Measurements from ENCODE around the gene ZNF746.
A peak's percentile ranks its signal among the peaks of the same experiment; 100 is the strongest.
"Not testable (repeated sequence)": the region's sequence is repeated elsewhere in the genome, so short reads cannot be mapped to it uniquely, and the experiment has no call there.

Gene ZNF746

GRCh38 chr7:149497467-149498261, at the start of gene ZNF746:
Gene ZNF746 (minus strand): TSS chr7:149497809. CDS start chr7:149497536, 273 bp downstream.
- DNase-seq = peak; percentile 89

GRCh38 chr7:149547126-149547525, 49.5 kb upstream of the ZNF746 start:
- DNase-seq = no peak

DNA sequence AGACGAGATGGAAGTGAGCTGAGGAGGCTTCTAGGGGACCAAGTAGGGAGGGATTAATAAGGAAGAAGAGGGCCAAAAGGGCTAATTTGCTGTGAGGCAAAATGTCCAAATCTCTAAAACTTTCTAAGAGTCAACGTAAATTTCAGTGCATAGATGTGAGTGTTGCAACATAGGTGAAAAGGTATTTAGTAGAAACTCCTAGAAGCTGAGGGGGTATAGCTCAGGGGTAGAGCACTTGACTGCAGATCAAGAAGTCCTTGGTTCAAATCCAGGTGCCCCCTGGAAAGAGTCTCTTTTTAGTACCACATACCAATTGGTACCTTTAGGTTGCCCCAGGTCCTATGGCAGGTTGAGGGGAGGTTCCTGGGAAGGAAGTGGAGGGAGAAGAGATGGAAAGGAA, 48.7 kb upstream of the ZNF746 start:
- no peak for DNase-seq

- no peak for DNase-seq
Measured at GRCh38 chr7:149544028-149544427, 46.4 kb upstream of the ZNF746 start.

DNA sequence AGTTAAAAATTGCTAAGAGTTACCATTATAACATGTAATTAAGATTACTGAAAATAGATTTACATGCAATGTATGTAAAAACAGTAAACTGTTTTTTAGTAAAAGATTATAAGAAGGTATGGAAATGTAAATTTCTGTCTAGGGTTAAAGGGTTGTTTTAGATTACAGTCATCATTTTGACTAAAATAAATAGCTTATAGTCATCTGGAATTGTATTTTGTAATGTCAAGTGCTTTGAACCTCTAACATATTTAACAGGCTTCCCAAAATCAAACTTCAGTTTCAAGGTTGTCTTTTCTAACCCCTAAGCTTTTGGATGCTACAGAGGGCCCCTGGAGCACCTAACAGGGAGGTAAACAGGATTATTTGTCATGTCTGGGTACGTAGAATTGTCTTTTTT, 35.0 kb upstream of the ZNF746 start:
- DNase-seq = no peak

GRCh38 chr7:149529136-149529718, 31.6 kb upstream of the ZNF746 start:
- no peak for DNase-seq

- no peak for DNase-seq
Measured at GRCh38 chr7:149527414-149527813, 29.8 kb upstream of the ZNF746 start.

DNA sequence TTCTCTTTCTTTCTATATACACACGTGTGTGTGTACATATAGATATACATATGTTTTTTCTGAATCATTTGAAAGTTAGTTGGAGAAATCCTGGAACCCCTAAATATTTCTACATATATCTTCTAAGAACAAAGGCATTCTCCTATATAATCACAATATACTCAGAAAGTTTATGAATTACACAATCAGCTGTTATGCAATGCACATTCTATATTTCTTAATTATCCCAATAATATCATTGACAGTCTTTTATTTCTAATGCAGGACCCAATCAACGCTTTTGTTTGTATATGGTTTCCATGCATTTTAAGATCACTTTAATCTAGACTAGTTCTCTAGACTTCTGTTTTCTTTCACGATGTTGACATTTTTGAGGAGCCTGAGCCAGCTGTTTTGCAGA, 27.7 kb upstream of the ZNF746 start:
- DNase-seq = no peak

GRCh38 chr7:149524394-149524793, 26.8 kb upstream of the ZNF746 start:
- DNase-seq = no peak

DNA sequence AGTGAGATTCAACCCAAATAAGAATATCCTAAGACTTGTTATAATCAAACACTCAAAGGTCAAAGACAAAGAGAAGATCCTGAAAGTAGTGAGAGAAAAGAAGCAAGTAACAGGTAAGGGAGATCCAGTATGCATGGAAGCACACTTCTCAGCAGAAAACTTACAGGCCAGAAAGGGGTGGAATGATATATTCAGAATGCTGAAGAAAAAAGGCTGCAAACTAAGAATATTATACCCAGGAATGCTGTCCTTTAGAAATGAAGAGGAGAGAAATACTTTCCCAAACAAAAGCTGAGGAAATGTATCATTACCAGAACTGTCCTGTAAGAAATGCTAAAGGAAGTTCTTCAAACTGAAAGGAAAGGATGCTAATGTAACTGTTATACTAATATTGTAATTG, 12.6 kb upstream of the ZNF746 start:
- no peak for DNase-seq

GRCh38 chr7:149509774-149510173, 12.2 kb upstream of the ZNF746 start:
- DNase-seq = no peak

- DNase-seq = no peak
Measured at GRCh38 chr7:149505551-149505950, 7.9 kb upstream of the ZNF746 start.

- DNase-seq = no peak
Measured at GRCh38 chr7:149501651-149502050, 4.0 kb upstream of the ZNF746 start.

GRCh38 chr7:149500910-149501309, 3.3 kb upstream of the ZNF746 start:
- DNase-seq = no peak

DNA sequence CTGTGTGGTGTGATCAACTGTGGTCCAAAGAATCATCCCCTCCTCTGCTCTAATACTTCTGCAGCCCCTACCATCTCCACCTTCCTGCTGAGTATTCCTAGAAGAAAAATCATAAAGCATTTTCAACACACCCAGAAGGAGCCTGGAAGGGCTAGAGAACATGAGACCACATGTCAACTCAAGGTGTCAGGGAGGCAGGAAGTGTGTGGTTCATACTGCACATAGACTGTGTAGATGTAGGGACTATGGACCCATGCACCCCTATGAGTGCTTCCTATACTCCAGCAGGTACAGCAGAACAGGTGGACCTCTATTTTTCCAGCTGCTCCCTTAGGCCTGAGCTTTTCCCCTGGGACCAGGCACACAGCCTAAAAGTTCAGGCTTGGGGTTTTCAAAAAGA, 2.6 kb upstream of the ZNF746 start:
- no peak for DNase-seq

GRCh38 chr7:149498811-149499210, 1.2 kb upstream of the ZNF746 start:
- DNase-seq = no peak

GRCh38 chr7:149496642-149497391, 792 bp downstream of the ZNF746 start:
- peak; percentile 77 for DNase-seq

DNA sequence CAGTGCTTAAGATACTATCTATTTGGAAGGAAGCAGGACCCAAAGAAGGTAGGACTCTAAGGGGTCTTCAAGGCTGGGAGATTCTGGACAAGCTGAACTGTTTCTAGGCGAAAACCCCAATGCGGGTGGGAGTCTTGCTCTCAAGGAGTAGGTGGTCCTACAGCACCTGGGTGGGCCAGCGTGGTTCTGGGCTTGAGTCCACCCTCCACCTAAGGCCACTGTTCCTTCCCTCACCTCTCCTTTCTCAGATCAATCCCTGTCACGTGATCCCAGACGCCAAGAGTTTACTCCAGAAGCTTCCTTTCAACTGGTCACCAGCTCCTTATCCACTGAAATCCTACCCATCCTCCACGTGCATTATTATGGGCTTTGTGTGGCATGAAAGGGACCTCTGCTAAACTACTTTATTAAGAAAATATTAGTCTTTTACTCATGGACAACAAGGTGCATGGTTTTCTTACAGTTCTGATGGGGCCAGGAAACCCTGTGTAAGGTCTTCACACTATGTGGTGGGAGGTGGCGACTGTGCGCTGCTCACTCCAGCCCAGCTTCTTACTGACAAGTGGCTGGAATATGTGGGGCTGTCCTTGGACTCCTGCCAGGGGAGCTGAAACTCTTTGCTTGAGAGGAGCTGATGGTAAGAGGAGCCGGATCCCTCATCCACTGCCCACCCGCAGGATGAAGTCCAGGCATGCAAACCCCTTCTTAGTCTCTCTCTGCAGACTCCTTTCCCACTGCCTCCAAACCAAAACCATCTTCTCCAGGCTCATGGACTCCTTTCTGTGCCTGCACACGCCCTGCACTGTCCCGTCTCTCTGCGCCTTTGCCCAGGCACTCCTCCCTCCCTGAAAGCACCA, 1.6 kb downstream of the ZNF746 start:
- DNase-seq = no peak

- no peak for DNase-seq
Measured at GRCh38 chr7:149494738-149495368, 2.8 kb downstream of the ZNF746 start.

- DNase-seq = not testable (repeated sequence)
Measured at GRCh38 chr7:149493975-149494374, 3.6 kb downstream of the ZNF746 start.

- no peak for DNase-seq
Measured at GRCh38 chr7:149493366-149493765, 4.2 kb downstream of the ZNF746 start.

- DNase-seq = no peak
Measured at GRCh38 chr7:149490083-149490760, 7.4 kb downstream of the ZNF746 start.

Data from activated CD8-positive, alpha-beta memory T cell treated with anti-CD3 and anti-CD28 coated beads, Interleukin-2, amount 50 U/mL, for 48 hours (primary cell).